MCF 10A (cell line): ENCODE measurements around the gene GAS2. TPM values are rescaled to one million over a fixed set of nuclear protein-coding genes. Genes with fewer than 3 reads are reported as not detected.

ENCODE experiments used
- BruUV-seq: library from RNA; stranded (reverse); fragments of 400-500 nt; replicated peaks from 2 replicates; lab custom pipeline; 2021; lab: Mats Ljungman, UMichigan
- CTCF ChIA-PET: fragments of 300-600 bp; sonication (Branson Sonifier 250); formaldehyde crosslinking; extraction: SDS; loops from one replicate; lab custom pipeline; 2021; ENCODE audit warnings: antibody characterized with exemption, inconsistent platforms; lab: Yijun Ruan, JAX
- POLR2A ChIA-PET: fragments of 300-600, 350-650 bp; sonication (Branson Sonifier 250); formaldehyde crosslinking; extraction: SDS; loops from one replicate; lab custom pipeline; 2020; ENCODE audit warnings: antibody characterized with exemption, inconsistent platforms; lab: Yijun Ruan, JAX
- DNase-seq: peaks from one replicate; pipeline ENCODE4 v3.0.0-alpha.2; 2018; ENCODE audit not compliant: unreplicated experiment
- H3K27ac Mint-ChIP-seq: one replicate; pipeline ENCODE4 v1.8.0; 2022; ENCODE audit warnings: mild to moderate bottlenecking, low read depth, mixed read lengths; ENCODE audit not compliant: unreplicated experiment
- H3K27me3 Mint-ChIP-seq: one replicate; pipeline ENCODE4 v1.8.0; 2022; ENCODE audit warnings: mixed read lengths; ENCODE audit not compliant: insufficient read depth, unreplicated experiment
- H3K36me3 Mint-ChIP-seq: one replicate; pipeline ENCODE4 v1.8.0; 2022; ENCODE audit warnings: mild to moderate bottlenecking, moderate library complexity, mixed read lengths; ENCODE audit not compliant: insufficient read depth, unreplicated experiment
- H3K4me1 Mint-ChIP-seq: one replicate; pipeline ENCODE4 v1.8.0; 2022; ENCODE audit warnings: mixed read lengths; ENCODE audit not compliant: insufficient read depth, unreplicated experiment
- H3K4me3 Mint-ChIP-seq: one replicate; pipeline ENCODE4 v1.8.0; 2022; ENCODE audit warnings: mild to moderate bottlenecking, moderate library complexity, mixed read lengths; ENCODE audit not compliant: unreplicated experiment
- H3K9me3 Mint-ChIP-seq: one replicate; pipeline ENCODE4 v1.8.0; 2022; ENCODE audit warnings: mixed read lengths; ENCODE audit not compliant: unreplicated experiment
- intact Hi-C: fragments of 100-400 bp; cut with micrococcal nuclease; formaldehyde crosslinking; loops from 2 replicates; pipeline ENCODE4 v1.14.1; 2022
- total RNA-seq: library from RNA; stranded (reverse); gene quantifications from 2 replicates; pipeline ENCODE4 v1.2.3, GENCODE V29; 2022
- TF ChIP-seq, protein P1 (sequence below): fragments of 200-600 bp; IDR thresholded peaks from one replicate; pipeline ENCODE4 v1.8.0; 2022; ENCODE audit warnings: antibody characterized with exemption, mild to moderate bottlenecking; ENCODE audit not compliant: unreplicated experiment

Gene GAS2
- total RNA-seq, 1 experiment from 2014 or later: 1.4 TPM

DNA sequence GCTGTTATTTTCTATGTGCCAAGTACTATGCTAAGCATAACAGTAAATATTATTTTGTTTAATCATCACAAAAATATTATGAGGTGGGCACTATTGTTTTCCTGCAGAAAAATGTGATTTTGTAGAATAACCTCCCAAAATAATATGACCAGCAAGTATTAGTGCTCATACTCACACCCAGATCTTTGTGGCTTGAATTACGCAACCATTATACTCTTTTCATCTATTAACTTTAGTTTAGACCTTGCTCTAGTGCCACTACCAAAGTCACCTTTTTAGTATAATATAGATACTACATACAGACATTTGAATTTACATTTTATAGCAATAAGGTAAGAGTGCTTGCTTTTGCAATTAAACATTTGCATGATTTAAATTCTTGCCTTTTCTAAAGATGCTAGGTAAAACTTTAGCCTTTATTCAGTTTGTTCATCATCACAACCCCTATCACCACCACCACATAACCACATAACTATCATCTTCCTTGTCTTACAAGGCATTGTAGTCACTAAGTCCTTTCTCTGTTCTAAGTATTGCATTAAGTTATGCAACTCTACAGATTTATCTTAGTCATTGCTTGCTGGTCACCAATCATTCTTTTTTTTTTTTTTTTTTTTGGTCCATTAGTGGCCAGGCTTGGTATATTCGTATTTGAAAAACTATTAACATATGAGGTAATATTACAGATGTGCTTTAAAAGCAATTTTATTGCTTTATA is 68.4 kb downstream of the GAS2 start:
- H3K4me3 Mint-ChIP-seq: no peak overlapping the region
- ChIA-PET CTCF (no interaction called here), POLR2A (no interaction called here)
- intact Hi-C loops: no loop called here
- no peak overlapping the region for H3K27ac Mint-ChIP-seq
- no TSS peak for BruUV-seq
- peaks cover 37% of the 10 kb centered on the region for H3K27me3 Mint-ChIP-seq
- TF ChIP-seq, protein P1, sequence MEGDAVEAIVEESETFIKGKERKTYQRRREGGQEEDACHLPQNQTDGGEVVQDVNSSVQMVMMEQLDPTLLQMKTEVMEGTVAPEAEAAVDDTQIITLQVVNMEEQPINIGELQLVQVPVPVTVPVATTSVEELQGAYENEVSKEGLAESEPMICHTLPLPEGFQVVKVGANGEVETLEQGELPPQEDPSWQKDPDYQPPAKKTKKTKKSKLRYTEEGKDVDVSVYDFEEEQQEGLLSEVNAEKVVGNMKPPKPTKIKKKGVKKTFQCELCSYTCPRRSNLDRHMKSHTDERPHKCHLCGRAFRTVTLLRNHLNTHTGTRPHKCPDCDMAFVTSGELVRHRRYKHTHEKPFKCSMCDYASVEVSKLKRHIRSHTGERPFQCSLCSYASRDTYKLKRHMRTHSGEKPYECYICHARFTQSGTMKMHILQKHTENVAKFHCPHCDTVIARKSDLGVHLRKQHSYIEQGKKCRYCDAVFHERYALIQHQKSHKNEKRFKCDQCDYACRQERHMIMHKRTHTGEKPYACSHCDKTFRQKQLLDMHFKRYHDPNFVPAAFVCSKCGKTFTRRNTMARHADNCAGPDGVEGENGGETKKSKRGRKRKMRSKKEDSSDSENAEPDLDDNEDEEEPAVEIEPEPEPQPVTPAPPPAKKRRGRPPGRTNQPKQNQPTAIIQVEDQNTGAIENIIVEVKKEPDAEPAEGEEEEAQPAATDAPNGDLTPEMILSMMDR: no peak
- no peaks in the 10 kb centered on the region for H3K4me1 Mint-ChIP-seq
- H3K9me3 Mint-ChIP-seq: no peaks in the 10 kb centered on the region
- no peaks in the 10 kb centered on the region for H3K36me3 Mint-ChIP-seq
- no peak for DNase-seq

DNA sequence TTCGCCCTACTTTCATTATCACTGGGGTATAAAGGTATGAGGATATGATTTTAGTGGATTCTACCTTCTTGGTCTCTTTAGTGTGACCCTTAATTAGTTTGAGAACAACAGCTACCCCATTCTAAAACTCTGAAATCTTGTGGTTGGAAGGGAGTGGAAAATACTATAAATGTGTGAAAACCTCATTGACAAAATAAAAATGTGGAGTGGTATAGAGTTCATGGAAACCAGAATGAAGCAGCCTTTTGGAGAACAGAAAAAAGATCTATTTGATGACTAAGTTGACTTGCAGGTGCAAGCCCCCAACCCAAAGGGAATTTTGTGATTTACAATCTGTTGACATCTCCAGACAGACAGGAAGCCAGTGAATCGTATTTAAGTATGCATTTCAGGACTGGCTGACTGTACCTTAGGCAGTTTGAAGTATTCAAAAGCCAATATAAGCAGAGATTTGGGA is 75.8 kb downstream of the GAS2 start:
- H3K9me3 Mint-ChIP-seq: no peaks in the 10 kb centered on the region
- H3K36me3 Mint-ChIP-seq: no peaks in the 10 kb centered on the region
- H3K4me3 Mint-ChIP-seq: no peak overlapping the region
- intact Hi-C loops: no loop called here
- no peak for DNase-seq
- H3K27me3 Mint-ChIP-seq: peaks cover 59% of the 10 kb centered on the region
- H3K27ac Mint-ChIP-seq: no peak overlapping the region
- ChIA-PET CTCF (no interaction called here), POLR2A (no interaction called here)
- no TSS peak for BruUV-seq
- no peaks in the 10 kb centered on the region for H3K4me1 Mint-ChIP-seq
- TF ChIP-seq, protein P1: no peak

DNA sequence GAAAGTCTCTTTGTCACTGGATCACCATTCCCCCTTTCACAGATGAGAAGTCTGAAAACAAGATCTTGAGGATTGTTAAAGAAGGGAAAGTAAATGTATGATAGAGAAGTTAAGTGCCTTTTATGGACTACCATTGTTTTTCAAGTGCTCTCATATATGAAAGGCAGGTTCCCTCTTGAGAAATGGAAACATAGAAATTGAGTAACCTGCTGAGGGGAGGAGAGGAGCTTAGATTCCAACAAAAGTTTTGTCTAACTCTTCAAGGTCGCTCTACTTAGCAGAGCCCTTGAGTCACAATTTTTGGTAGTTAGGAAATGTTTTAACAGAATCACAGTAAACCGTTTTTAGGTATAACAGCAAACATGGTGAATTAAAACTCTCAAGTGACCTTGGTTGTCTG is 83.1 kb downstream of the GAS2 start:
- CTCF ChIA-PET: no interaction called here
- POLR2A ChIA-PET: no interaction called here
- intact Hi-C loops: no loop called here

DNA sequence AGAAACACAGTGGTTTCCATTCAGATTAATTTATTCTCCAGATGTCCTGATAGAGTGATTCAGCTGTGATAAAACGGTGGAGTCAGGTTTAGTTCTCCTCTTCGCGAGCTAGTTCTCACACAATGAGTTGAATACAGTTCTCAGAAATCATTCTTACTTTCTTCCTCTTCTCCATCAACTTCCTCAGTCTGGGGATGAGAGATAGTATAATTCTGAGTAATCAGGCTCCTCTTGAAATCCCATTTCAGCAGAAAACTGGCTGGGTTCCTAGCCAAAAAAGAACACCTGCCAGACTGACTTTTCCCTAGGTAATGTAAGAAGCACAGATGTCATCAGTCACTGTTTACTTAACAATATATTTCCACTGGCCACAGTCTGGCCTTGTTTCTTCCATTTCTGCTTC is 86.5 kb downstream of the GAS2 start:
- ChIA-PET CTCF (interaction anchor here (0.7 kb wide), 1 partner anchor 82 kb away, joined by 3 read pairs; no protein-coding TSS in a partner anchor), POLR2A (no interaction called here)
- Mint-ChIP-seq H3K4me1 (no peaks in the 10 kb centered on the region), H3K4me3 (no peak overlapping the region), H3K27me3 (peaks cover 84% of the 10 kb centered on the region), H3K36me3 (no peaks in the 10 kb centered on the region), H3K9me3 (no peaks in the 10 kb centered on the region), H3K27ac (no peak overlapping the region)
- DNase-seq: no peak
- intact Hi-C loops: no loop called here
- TF ChIP-seq, protein P1: no peak
- BruUV-seq: no TSS peak

More for the DNA sequence above, 83.1 kb downstream of the GAS2 start:
- Mint-ChIP-seq H3K4me3 (no peak overlapping the region), H3K27me3 (peaks cover 97% of the 10 kb centered on the region), H3K4me1 (no peaks in the 10 kb centered on the region), H3K36me3 (no peaks in the 10 kb centered on the region), H3K9me3 (no peaks in the 10 kb centered on the region), H3K27ac (no peak overlapping the region)
- DNase-seq: no peak
- BruUV-seq: no TSS peak
- TF ChIP-seq, protein P1: no peak
